Measurements from ENCODE around the gene ARID4B. TPM values are rescaled to one million over a fixed set of nuclear protein-coding genes. Genes with fewer than 3 reads are reported as not detected.

ARID4B gene
- total RNA-seq, 1 experiment from 2014 or later: 34.0 TPM

- H3K79me2 ChIP-seq (ENCODE audit: insufficient read depth, low read length): peaks cover 32% of the 10 kb centered on the region; the same call in 1 of the 2 replicates
- H3K79me1 ChIP-seq (ENCODE audit: insufficient read depth, low read depth, low read length, poor library complexity, severe bottlenecking): peaks cover 5% of the 10 kb centered on the region
- H3K4ac ChIP-seq (ENCODE audit: low read depth, low read length): no peak overlapping the region
- H3K56ac ChIP-seq (ENCODE audit: insufficient read length, low read depth, low read length): no peak overlapping the region
- Mint-ChIP-seq H3K9me3 (peaks cover 2 to 3% of the 10 kb centered on the region in 2 experiments; a peak in 3 of 5 replicates), H3K27ac (peak overlapping the region in 2 of 3 experiments; percentile 6 to 18; a peak in 2 of 7 replicates), H3K27me3 (ENCODE audit: low read depth) (no peaks in the 10 kb centered on the region), H3K4me3 (no peak overlapping the region), H3K36me3 (ENCODE audit: insufficient read depth in 1 of 3, low read depth in 3 of 3) (peaks cover 13 to 23% (median 15%) of the 10 kb centered on the region in 3 experiments), H3K4me1 (peaks cover 4 to 10% of the 10 kb centered on the region in 2 experiments)
- H4K91ac ChIP-seq (ENCODE audit: insufficient read length, low read depth, low read length): no peak overlapping the region
- H4K8ac ChIP-seq (replicated peaks; ENCODE audit: insufficient read length, low read depth, low read length): no peak overlapping the region
- no peak overlapping the region for H3T11ph ChIP-seq (ENCODE audit: low read length)
- no peak overlapping the region for H3K14ac ChIP-seq (ENCODE audit: insufficient read depth, low read length)
- 100% methylated on average over 2 of the region's 6 CpGs for WGBS (ENCODE audit: extremely low coverage, insufficient read length, low lambda C conversion rate)
- no peak overlapping the region for H4K5ac ChIP-seq (ENCODE audit: insufficient read length, low read depth, low read length)
- no peaks in the 10 kb centered on the region for H3K4me1 ChIP-seq (ENCODE audit: insufficient read depth, low read length)
- no peak overlapping the region for H2BK20ac ChIP-seq (ENCODE audit: low read depth, low read length, poor library complexity, severe bottlenecking)
- no peaks in the 10 kb centered on the region for H3K27me3 ChIP-seq (ENCODE audit: insufficient read depth, low read length)
- no peak for DNase-seq
- H2BK120ac ChIP-seq (ENCODE audit: low read depth, low read length, poor library complexity, severe bottlenecking): no peak overlapping the region
- no peak overlapping the region for H2AK5ac ChIP-seq (ENCODE audit: insufficient read length, low read length)
- no peak overlapping the region for H2BK12ac ChIP-seq (ENCODE audit: insufficient read length, low read depth, low read length)
- H3K9me3 ChIP-seq (ENCODE audit: control insufficient read depth, low read depth, low read length): no peaks in the 10 kb centered on the region
- no peak overlapping the region for H3K18ac ChIP-seq (ENCODE audit: insufficient read length, low read depth, low read length)
- no peak overlapping the region for H3K23ac ChIP-seq (ENCODE audit: insufficient read length, low read depth, low read length)
- no peaks in the 10 kb centered on the region for H3K23me2 ChIP-seq (ENCODE audit: insufficient read length, low read depth, low read length, poor library complexity, severe bottlenecking)
- TF ChIP-seq CTCF (conservative IDR thresholded peaks at IDR 0.05): no peak
- H4K20me1 ChIP-seq (ENCODE audit: control insufficient read depth, insufficient read depth, insufficient read length): no peaks in the 10 kb centered on the region
- no peak overlapping the region for H2BK15ac ChIP-seq (ENCODE audit: low read depth, low read length)
- no peak overlapping the region for H3K9ac ChIP-seq (ENCODE audit: extremely low read depth, insufficient read length, low read length)
- H3K27ac ChIP-seq (ENCODE audit: insufficient read length, low read depth, low read length): no peak overlapping the region
- H2BK5ac ChIP-seq (ENCODE audit: insufficient read length, low read length): no peak overlapping the region
- no peak overlapping the region for H2AFZ ChIP-seq (ENCODE audit: low read length)
- no peak overlapping the region for H3K4me2 ChIP-seq (ENCODE audit: insufficient read depth, insufficient read length, low read length)
Measured at GRCh38 chr1:235304549-235305451, 23.2 kb downstream of the ARID4B start.

All from H9 (cell line).